HFFc6 (cell line): ENCODE measurements around the gene MYO1G. TPM values are rescaled to one million over a fixed set of nuclear protein-coding genes. Genes with fewer than 3 reads are reported as not detected.

Experiments
- DNase-seq: peaks from one replicate; pipeline ENCODE4 v3.0.0-alpha.2; 2018
- H3K27ac Mint-ChIP-seq: 2 replicates; pipeline ENCODE4 v1.8.0; 2020; ENCODE audit warnings: mild to moderate bottlenecking, mixed read lengths
- H3K27me3 Mint-ChIP-seq: 2 replicates; pipeline ENCODE4 v1.8.0; 2021; ENCODE audit warnings: mild to moderate bottlenecking, moderate library complexity, mixed read lengths; ENCODE audit not compliant: insufficient read depth
- H3K36me3 Mint-ChIP-seq: 2 replicates; pipeline ENCODE4 v1.8.0; 2021; ENCODE audit warnings: low read depth, mixed read lengths
- H3K4me1 Mint-ChIP-seq: 2 replicates; pipeline ENCODE4 v1.8.0; 2020; ENCODE audit warnings: low read depth, mixed read lengths
- H3K4me3 Mint-ChIP-seq: 2 replicates; pipeline ENCODE4 v1.8.0; 2020; ENCODE audit warnings: mild to moderate bottlenecking, moderate library complexity, mixed read lengths
- H3K9me3 Mint-ChIP-seq: 2 replicates; pipeline ENCODE4 v1.8.0; 2020; ENCODE audit warnings: mild to moderate bottlenecking, mixed read lengths
- CTCF ChIP-seq: fragments of 200-600 bp; sonication (generic); IDR thresholded peaks from 2 replicates; pipeline ENCODE4 v1.5.0; 2021; ENCODE audit warnings: antibody characterized with exemption, mild to moderate bottlenecking
- total RNA-seq, 6 experiments: library from RNA; stranded (reverse); fragmentation: NEBNext Ultra II Directional; extraction: Animal tissue kit (Norgen Biotek cat#: 25700); gene quantifications; 2 replicates in 1 of 6; 3 replicates in 5 of 6; pipeline ENCODE4 v1.2.3, GENCODE V29; 2021

Gene MYO1G
- total RNA-seq, 6 experiments from 2014 or later, result not detected

- Mint-ChIP-seq H3K9me3 (no peaks in the 10 kb centered on the region), H3K27me3 (peaks cover 2% of the 10 kb centered on the region; the same call in 1 of the 2 replicates), H3K4me1 (no peaks in the 10 kb centered on the region), H3K4me3 (no peak overlapping the region), H3K36me3 (no peaks in the 10 kb centered on the region), H3K27ac (no peak overlapping the region)
- TF ChIP-seq CTCF, result no peak
- no peak for DNase-seq
These were observed 9.6 kb downstream of the MYO1G start for GRCh38 chr7:44969049-44969700.

DNA sequence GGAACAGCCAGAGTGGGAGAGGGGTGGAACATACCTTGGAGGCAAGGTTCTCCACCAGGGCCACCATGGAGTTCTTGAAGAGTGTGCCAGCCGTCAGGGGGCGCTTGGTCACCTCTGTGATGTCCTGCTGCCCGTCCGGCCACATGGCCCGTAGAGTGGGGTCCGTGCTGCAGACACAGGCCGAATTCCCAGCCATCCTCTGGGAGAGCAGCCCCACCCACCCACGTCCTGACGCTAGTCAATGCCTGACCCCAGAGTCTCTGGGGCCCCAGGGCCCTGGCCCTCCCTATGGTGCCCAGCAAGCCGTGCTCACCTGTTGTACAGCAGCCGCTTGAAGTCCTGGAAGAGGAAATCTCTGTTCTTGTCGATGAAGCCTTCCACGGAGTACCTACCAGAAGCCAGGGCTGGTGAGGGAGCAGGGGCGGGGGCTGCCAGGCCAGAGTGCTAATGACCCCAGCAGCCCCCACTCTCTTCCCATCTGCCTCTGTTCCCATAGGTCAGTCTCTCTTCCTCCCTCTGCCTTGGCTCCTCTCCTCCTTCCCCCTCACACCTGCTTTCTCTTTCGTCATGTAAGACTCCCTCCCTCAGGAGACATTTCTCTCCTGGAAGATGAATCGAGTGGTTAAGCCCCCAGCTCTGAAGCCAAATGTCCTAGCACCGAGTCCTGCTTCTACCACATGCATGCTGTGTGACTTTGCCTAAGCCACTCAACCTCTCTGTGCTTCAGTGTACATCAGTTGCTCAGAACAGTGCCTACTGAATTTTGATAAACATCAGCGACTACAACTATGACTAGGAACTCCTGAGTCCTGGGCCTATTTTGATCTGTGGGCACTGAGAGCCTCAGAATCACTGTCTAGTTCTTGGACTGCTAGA is 11.0 kb downstream of the MYO1G start:
- H3K9me3 Mint-ChIP-seq, result no peaks in the 10 kb centered on the region
- H3K27ac Mint-ChIP-seq, result no peak overlapping the region
- no peak for DNase-seq
- peak; percentile 60; the same call in 1 of the 2 replicates for TF ChIP-seq CTCF
- H3K4me1 Mint-ChIP-seq, result no peaks in the 10 kb centered on the region
- H3K4me3 Mint-ChIP-seq, result no peak overlapping the region
- H3K27me3 Mint-ChIP-seq, result peaks cover 4% of the 10 kb centered on the region; the same call in 1 of the 2 replicates
- no peaks in the 10 kb centered on the region for H3K36me3 Mint-ChIP-seq

GRCh38 chr7:44966731-44967538 is 11.9 kb downstream of the MYO1G start:
- Mint-ChIP-seq H3K4me1 (no peaks in the 10 kb centered on the region), H3K4me3 (no peak overlapping the region)
- TF ChIP-seq CTCF, result no peak

DNA sequence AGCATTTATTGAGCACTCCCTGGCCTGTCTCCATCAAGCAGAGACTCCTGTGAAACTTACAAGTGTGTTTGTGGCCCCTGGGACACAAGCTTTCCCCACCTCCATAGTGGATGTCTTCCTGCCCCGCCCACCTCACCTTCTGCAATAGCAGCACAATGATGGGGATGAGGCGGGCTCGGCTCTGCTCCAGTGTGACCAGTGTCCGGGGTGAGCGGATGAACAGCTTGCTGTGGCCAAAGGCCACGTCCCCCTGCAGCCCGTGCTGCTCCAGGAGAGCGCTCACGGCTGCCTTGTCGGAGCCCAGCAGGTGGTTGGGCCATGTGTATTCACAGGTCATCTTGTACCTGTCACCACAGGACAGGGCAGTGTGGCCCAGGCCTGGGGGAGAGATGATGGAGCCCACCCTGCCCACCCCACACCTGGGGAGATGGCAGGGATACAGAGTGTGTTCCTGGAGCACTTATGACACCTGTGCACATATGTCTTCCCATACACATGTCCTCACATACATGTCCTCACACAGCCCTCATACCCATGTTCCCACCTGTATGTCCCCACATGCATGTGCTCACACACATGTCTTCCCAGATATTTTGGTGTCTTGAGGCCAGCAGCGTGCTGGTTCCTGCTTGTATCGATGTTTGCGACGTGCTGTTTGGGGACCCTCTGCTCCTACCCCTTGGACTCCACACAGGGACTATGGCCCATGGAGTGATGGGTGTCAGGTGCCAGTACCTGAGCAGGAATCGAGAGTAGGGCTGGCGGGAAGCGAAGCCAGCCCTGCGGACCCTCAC is 12.7 kb downstream of the MYO1G start:
- Mint-ChIP-seq H3K4me1 (no peaks in the 10 kb centered on the region), H3K27me3 (peaks cover 5% of the 10 kb centered on the region; the same call in 1 of the 2 replicates), H3K27ac (no peak overlapping the region), H3K9me3 (no peaks in the 10 kb centered on the region), H3K4me3 (no peak overlapping the region), H3K36me3 (no peaks in the 10 kb centered on the region)
- no peak for TF ChIP-seq CTCF
- no peak for DNase-seq

More at GRCh38 chr7:44966731-44967538, 11.9 kb downstream of the MYO1G start:
- no peak for DNase-seq
- H3K27me3 Mint-ChIP-seq, result peaks cover 5% of the 10 kb centered on the region; the same call in 1 of the 2 replicates
- no peaks in the 10 kb centered on the region for H3K9me3 Mint-ChIP-seq
- H3K27ac Mint-ChIP-seq, result no peak overlapping the region
- H3K36me3 Mint-ChIP-seq, result no peaks in the 10 kb centered on the region

DNA sequence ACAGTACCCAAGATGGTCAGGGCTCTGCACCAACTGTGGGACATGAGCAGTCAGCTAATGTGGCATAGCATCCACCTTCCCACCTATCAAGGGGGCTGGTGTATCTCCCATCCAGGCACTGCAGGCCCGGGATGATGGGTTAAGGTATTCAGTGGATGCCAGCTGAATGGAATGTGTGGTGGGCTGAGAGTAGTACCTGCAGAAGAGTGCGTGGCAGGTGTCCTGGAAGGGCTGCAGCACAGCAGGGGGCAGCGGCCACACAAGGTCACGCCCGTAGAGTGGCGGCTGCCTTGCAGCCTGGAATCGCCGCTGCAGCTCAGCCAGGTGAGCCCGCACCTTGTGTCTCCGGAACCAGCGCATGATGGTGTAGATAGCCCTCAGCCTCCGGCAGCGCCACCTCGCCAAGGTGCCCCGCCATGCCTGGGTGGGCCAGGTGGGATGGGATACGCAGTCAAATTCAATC is 13.3 kb downstream of the MYO1G start:
- H3K9me3 Mint-ChIP-seq, result no peaks in the 10 kb centered on the region
- no peak overlapping the region for H3K27ac Mint-ChIP-seq
- no peak for DNase-seq
- peaks cover 5% of the 10 kb centered on the region; the same call in 1 of the 2 replicates for H3K27me3 Mint-ChIP-seq
- no peaks in the 10 kb centered on the region for H3K36me3 Mint-ChIP-seq
- TF ChIP-seq CTCF, result no peak
- no peak overlapping the region for H3K4me3 Mint-ChIP-seq
- no peaks in the 10 kb centered on the region for H3K4me1 Mint-ChIP-seq
